Mesodermal cell (in vitro differentiated cells): ENCODE data around the gene TIMP4.

Source experiments
- H3K27ac ChIP-seq: 2 replicates; pipeline ENCODE4 v1.7.0; 2013; ENCODE audit warnings: mild to moderate bottlenecking, low read depth, low read length, moderate library complexity; ENCODE audit not compliant: severe bottlenecking
- H3K36me3 ChIP-seq: 2 replicates; pipeline ENCODE4 v1.7.1; 2013; ENCODE audit warnings: mild to moderate bottlenecking, low read length, moderate library complexity; ENCODE audit not compliant: control insufficient read depth, insufficient read depth
- H3K4me1 ChIP-seq: one replicate; pipeline ENCODE4 v1.7.1; 2013; ENCODE audit warnings: mild to moderate bottlenecking, low read length; ENCODE audit not compliant: insufficient read depth, control insufficient read depth, poor library complexity, severe bottlenecking
- H3K4me3 ChIP-seq: 2 replicates; pipeline ENCODE4 v1.7.0; 2013; ENCODE audit warnings: low read length, control low read depth, mild to moderate bottlenecking; ENCODE audit not compliant: insufficient read depth, poor library complexity, severe bottlenecking; ENCODE audit errors: extremely low read depth
- H3K9me3 ChIP-seq: 2 replicates; pipeline ENCODE4 v1.7.1; 2013; ENCODE audit warnings: mild to moderate bottlenecking, low read length, moderate library complexity; ENCODE audit not compliant: control insufficient read depth
- WGBS, 2 experiments: methylation state at CpG; one replicate each; pipeline ENCODE4 v1.1.5; 2013; ENCODE audit warnings: missing lambda C conversion rate in 2 of 2; ENCODE audit not compliant: insufficient coverage in 2 of 2; 5-methylcytosine and 5-hydroxymethylcytosine counted together

TIMP4 gene

GRCh38 chr3:12175844-12176453 is 17.2 kb upstream of the TIMP4 start:
- Histone ChIP-seq H3K27ac (no peak overlapping the region), H3K36me3 (no peaks in the 10 kb centered on the region), H3K9me3 (peaks cover 14% of the 10 kb centered on the region), H3K4me3 (no peak overlapping the region), H3K4me1 (peaks cover 15% of the 10 kb centered on the region)
- 62 to 88% methylated on average over 2 to 3 of the region's 3 CpGs for WGBS, 2 experiments

- Histone ChIP-seq H3K36me3 (no peaks in the 10 kb centered on the region), H3K9me3 (peaks cover 14% of the 10 kb centered on the region), H3K4me1 (peaks cover 15% of the 10 kb centered on the region), H3K27ac (no peak overlapping the region), H3K4me3 (no peak overlapping the region)
- WGBS, 2 experiments: 83 to 100% methylated on average over 1 of the region's 1 CpG
These were observed 16.5 kb upstream of the TIMP4 start for GRCh38 chr3:12175137-12175593.

GRCh38 chr3:12170207-12170606 is 11.5 kb upstream of the TIMP4 start:
- H3K27ac ChIP-seq: no peak overlapping the region
- no peak overlapping the region for H3K4me3 ChIP-seq
- H3K36me3 ChIP-seq: peaks cover 2% of the 10 kb centered on the region
- peaks cover 14% of the 10 kb centered on the region for H3K9me3 ChIP-seq
- 83 to 100% methylated on average over 1 of the region's 2 CpGs for WGBS, 2 experiments
- peaks cover 3% of the 10 kb centered on the region for H3K4me1 ChIP-seq

GRCh38 chr3:12165909-12166308 is 7.2 kb upstream of the TIMP4 start:
- H3K4me1 ChIP-seq: peaks cover 3% of the 10 kb centered on the region

GRCh38 chr3:12159227-12159601 is 502 bp upstream of the TIMP4 start:
- Histone ChIP-seq H3K4me1 (peaks cover 29% of the 10 kb centered on the region), H3K9me3 (no peaks in the 10 kb centered on the region), H3K36me3 (peaks cover 2% of the 10 kb centered on the region), H3K27ac (peak overlapping the region; percentile 18), H3K4me3 (no peak overlapping the region)
- whole genome bisulfite sequencing, 2 experiments: 16 to 27% methylated on average over 3 to 4 of the region's 4 CpGs

More at GRCh38 chr3:12165909-12166308, 7.2 kb upstream of the TIMP4 start:
- H3K36me3 ChIP-seq: peaks cover 5% of the 10 kb centered on the region
- no peaks in the 10 kb centered on the region for H3K9me3 ChIP-seq
- H3K4me3 ChIP-seq: no peak overlapping the region
- WGBS, 2 experiments: 94 to 97% methylated on average over 2 to 3 of the region's 4 CpGs
- no peak overlapping the region for H3K27ac ChIP-seq

GRCh38 chr3:12157026-12157425 is 1.7 kb downstream of the TIMP4 start:
- no peaks in the 10 kb centered on the region for H3K9me3 ChIP-seq
- peaks cover 1% of the 10 kb centered on the region for H3K36me3 ChIP-seq
- no peak overlapping the region for H3K4me3 ChIP-seq
- H3K4me1 ChIP-seq: peaks cover 29% of the 10 kb centered on the region
- H3K27ac ChIP-seq: no peak overlapping the region
- 88 to 100% methylated on average over 1 of the region's 1 CpG for WGBS, 2 experiments

- Histone ChIP-seq H3K4me3 (no peak overlapping the region), H3K27ac (peak overlapping the region; percentile 51), H3K9me3 (no peaks in the 10 kb centered on the region), H3K4me1 (peaks cover 29% of the 10 kb centered on the region), H3K36me3 (peaks cover 2% of the 10 kb centered on the region)
- 86% methylated on average over 2 of the region's 2 CpGs; no CpG with 5 or more reads in 1 of the 2 experiments for WGBS, 2 experiments
These were observed 2.9 kb downstream of the TIMP4 start for GRCh38 chr3:12155828-12156227.

GRCh38 chr3:12155264-12155663 is 3.4 kb downstream of the TIMP4 start:
- H3K27ac ChIP-seq: peak overlapping the region; percentile 51
- peaks cover 2% of the 10 kb centered on the region for H3K36me3 ChIP-seq
- H3K4me1 ChIP-seq: peaks cover 29% of the 10 kb centered on the region
- H3K9me3 ChIP-seq: no peaks in the 10 kb centered on the region
- H3K4me3 ChIP-seq: no peak overlapping the region

- Histone ChIP-seq H3K9me3 (no peaks in the 10 kb centered on the region), H3K4me3 (no peak overlapping the region), H3K27ac (no peak overlapping the region), H3K4me1 (peaks cover 28% of the 10 kb centered on the region), H3K36me3 (peaks cover 2% of the 10 kb centered on the region)
- 80 to 100% methylated on average over 1 of the region's 1 CpG for WGBS, 2 experiments
These were observed 4.6 kb downstream of the TIMP4 start for GRCh38 chr3:12154151-12154550.

GRCh38 chr3:12150112-12150511 is 8.6 kb downstream of the TIMP4 start:
- WGBS, 2 experiments: 71 to 80% methylated on average over 1 to 2 of the region's 2 CpGs
- Histone ChIP-seq H3K4me1 (peaks cover 5% of the 10 kb centered on the region), H3K36me3 (peaks cover 2% of the 10 kb centered on the region), H3K4me3 (no peak overlapping the region), H3K27ac (no peak overlapping the region), H3K9me3 (no peaks in the 10 kb centered on the region)

GRCh38 chr3:12149029-12149428 is 9.7 kb downstream of the TIMP4 start:
- H3K36me3 ChIP-seq: peaks cover 2% of the 10 kb centered on the region
- H3K4me1 ChIP-seq: peaks cover 3% of the 10 kb centered on the region
- no peaks in the 10 kb centered on the region for H3K9me3 ChIP-seq
- no peak overlapping the region for H3K27ac ChIP-seq
- WGBS, 2 experiments: 85 to 91% methylated on average over 4 of the region's 4 CpGs
- H3K4me3 ChIP-seq: no peak overlapping the region
